Stimulated activated CD8-positive, alpha-beta memory T cell treated with anti-CD3 and anti-CD28 coated beads, Interleukin-12 subunit alpha, Interleukin-12 subunit beta, amount 100 ng/mL, for 24 hours (primary cell): ENCODE results near the gene FRMD4A.
"Not testable (repeated sequence)": the region's sequence is repeated elsewhere in the genome, so short reads cannot be mapped to it uniquely, and the experiment has no call there.

Experiments used
- DNase-seq: peaks from one replicate; pipeline ENCODE4 v3.0.0-alpha.2; 2020; ENCODE audit errors: extremely low read depth

Gene FRMD4A

DNA sequence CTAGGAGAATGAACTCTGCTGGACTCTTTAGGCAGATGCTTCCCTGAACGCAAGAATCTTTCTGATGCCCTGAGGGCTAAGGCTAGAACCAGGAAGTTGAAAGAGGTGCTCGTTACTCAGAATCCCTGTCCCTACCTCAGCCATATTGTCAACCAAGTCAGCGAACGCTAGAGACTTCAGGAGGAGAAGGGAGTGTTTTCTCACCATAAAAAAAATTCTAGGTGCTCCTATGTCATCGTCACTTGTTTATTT is 384.6 kb downstream of the FRMD4A start:
- no peak for DNase-seq

DNA sequence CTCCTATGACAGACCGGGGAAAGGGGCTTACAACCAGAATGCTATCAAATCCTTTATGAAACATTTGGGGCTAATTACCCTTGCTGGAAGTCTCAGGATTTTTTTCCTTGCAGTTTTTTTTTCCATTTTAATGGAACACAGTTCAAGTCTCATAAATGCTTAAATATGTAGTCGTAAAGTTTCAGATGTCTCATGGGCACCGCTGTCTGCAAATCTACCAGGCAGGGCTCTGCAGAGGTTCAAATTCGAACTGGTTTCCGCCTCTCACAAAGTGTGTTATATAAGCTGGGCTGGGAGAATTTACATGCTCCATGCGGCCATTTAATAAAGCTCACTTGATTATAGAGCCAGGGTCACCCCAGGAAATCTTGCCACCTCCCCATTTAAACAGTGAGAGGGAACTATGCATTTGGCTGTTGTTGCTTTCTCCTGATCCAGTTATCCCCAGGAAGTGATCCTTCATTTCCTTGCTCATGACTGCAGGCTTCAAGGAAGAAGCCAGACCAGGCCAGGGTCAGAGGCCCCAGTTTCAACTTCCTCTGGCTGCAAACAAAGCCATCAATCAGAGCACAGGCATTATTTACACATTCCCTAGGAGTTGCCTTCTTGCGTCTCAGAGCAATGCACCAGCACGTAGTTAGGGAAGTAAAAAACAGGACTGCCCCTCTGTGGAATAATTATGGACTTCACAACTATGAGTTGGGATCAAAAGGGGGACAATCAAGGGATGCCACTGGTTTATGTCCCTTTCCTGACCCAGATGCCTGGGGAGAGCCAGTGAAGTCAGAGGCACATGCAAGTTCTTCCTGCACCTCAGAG is 385.1 kb downstream of the FRMD4A start:
- DNase-seq: no peak

DNA sequence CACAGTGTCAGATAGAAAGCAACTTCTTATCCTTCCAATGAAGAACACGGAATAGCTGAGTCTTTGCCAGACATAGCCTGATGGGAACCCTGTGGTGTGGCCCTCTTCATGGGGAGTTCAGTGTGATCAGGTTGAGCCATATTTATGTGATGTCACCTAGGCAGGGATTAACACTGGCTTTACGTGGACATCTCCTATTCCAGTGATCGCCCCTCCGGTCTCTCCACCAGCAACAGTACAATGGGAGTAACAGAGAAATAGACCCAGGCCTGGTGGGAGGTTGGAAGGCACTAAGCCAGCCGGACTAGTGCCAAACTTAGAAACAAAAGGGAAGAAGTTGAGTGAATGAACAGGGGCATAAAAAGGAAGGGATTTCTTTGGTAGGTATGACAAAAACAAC is 385.9 kb downstream of the FRMD4A start:
- DNase-seq: no peak

DNA sequence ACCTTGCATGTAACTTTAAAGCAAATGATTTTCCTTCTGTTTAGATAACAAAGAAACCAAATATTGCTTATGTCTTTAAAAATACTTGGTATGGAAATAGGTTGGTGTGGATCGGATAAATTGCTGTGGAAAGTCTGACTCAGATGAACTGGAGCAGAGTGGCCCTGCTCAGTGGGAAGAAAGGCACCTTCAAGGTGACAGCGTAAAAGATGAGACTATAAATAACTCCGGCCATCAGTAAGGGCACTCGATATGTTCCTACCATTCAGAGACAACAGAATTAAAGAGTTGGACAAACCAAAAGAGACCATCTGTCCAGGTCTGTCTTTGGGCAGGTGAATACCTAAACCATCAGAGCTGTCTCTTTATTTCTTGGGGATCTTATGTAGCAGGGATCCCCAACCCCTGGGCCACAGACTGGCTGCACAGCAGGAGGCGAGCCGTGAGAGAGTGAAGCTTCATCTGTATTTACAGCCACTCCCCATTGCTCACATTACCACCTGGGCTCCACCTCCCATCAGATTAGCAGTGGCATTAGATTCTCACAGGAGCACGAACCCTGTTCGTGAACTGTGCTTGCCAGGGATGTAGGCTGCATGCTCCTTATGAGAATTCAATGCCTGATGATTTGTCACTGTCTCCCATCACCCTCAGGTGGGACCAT is 386.9 kb downstream of the FRMD4A start:
- DNase-seq: no peak

DNA sequence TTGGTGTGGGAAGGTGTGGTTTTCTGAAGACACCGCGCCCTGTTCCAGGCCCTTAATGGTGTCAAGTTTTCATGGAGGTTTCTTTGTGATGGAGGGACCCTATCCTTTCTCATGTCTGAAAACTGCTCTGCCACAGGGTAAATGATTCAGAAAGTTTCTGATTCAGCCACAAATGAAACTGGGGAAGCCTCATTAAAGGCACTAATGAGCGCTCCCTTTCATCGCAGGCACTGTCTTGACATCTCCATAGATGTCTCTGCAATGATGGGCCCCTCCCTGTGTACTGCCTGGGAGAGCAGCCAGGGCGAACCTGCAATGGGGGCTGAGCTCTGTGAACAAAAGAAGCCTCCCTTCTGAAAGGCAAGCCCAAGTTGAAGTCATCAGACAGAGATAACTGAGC is 388.7 kb downstream of the FRMD4A start:
- no peak for DNase-seq

DNA sequence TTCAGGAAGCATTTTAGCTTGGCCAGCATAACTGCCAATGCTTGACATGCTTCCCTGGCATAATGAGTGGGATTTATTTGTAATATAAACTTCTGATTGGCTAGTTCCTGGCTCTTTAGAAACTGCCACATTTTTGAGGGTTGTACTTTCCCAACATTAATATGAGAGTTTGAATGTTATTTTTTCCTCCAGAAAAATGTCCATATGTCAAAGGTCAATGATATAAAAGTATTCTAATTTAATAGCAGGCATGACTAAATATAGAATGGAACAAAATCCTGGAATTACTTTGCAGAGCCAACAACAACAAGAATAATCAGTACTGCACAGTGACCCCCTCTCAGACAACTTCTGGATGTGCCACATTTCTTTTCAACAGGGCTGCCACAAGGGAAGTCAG is 391.3 kb downstream of the FRMD4A start:
- no peak for DNase-seq

DNA sequence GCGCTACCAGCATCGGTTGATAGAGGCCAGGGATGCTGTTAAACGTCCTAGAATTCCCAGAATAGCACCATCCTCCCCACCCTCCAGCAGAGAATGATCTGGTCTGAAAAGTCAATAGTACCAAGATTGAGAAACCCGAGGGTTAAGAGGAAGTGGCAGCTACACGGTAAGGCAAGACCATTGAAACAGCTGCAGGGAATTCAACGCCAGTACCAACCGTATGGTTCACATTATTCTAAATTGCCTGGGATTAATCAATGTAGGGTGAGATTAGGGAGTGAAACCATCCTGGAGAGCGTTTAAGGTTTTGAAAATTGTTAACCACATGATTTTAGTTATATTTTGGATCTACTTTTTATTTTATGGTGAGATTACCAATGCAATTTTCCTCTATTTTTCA is 391.8 kb downstream of the FRMD4A start:
- DNase-seq: no peak

DNA sequence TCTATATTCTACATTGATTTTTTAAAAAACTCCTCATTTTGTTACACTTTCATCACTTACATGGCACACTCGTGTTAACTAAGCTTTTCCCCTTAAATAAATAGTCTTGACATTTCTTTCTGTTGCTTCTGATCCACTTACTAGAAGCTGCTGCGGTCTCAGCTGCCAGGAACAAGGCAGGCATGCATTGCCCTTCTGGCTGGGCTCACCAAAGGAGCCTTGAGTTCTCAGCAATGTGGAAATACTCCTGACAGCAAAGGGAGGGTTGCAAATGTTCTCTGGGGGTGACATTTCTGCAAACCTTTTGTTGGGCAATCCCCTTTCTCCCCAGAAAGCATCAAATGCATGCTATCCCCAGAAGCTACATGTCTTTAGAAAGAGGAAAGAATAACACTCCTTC is 393.9 kb downstream of the FRMD4A start:
- no peak for DNase-seq

DNA sequence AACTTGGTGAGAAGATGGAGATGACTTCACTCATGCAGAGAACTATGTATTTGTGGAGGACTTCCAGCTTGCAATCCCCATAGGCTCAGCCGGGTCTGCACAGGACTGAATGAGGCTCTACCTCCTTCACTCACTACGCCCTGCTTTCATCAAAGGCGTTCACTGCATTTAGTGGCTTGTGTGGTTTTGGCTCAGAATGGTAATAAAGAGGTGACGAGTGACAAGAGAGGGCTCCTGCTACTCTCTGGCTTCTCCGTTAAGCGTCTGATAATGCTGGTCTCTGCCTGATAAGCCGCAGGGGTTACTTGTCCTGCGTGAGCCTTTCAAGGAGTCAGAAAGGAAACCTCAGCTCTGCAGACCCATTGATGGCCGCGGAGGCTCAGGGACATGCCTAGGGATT is 400.6 kb downstream of the FRMD4A start:
- DNase-seq: no peak

DNA sequence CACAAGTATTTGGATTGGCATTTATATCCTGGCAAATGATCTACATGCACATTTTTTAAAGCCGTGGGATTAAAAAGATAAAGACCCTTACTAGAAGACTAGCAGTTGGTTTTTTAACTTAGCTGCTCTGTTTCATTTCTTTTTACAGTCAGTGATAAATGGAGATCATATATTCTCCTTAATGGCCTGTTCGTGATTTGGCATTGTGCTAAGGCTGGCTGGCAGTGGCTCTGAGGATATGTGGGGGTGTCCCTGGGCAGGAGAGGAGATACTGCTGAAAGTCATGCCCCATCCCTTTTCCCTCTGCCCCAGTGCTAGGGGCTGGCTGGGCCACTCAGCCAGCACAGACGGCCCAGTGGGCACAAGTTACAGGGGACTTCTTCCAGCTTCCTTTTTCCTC is 402.3 kb downstream of the FRMD4A start:
- no peak for DNase-seq

DNA sequence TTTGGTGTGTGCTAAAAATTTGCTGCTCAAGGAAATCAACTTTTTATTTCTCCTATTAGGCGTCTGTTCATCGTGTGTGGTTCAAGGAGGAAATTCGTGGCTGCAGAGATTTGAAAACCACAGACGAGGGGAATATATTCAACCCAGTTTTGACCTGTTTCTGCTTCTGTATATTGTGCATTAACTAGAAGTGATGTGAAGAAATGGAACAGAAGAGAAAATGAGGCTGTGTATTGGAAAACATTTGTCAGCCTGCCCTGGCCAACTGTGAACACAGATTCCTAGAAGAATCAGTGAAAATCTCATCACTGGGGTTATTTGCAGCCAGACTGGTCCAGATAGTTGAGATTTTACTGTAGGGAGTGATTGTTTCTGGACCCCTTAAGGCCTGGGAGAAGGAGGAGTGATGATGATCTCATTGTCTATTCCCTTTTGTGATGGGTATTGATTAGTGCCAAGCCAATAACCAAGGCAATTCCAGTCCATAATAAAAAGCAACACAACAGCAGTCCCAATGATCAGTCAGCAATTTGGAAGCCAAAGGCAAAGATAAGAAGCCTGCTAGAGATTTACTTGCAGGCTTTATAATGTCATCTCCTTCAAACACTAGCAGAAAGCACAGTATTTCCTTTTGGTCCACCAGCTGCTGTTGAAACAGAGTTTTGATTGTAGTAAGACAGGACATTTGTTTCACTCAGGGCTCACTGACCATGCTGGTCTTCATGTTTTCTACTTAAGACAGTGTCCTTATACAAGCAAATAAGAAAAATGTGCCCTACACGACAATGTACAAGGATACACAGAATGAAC is 404.5 kb downstream of the FRMD4A start:
- DNase-seq: no peak

DNA sequence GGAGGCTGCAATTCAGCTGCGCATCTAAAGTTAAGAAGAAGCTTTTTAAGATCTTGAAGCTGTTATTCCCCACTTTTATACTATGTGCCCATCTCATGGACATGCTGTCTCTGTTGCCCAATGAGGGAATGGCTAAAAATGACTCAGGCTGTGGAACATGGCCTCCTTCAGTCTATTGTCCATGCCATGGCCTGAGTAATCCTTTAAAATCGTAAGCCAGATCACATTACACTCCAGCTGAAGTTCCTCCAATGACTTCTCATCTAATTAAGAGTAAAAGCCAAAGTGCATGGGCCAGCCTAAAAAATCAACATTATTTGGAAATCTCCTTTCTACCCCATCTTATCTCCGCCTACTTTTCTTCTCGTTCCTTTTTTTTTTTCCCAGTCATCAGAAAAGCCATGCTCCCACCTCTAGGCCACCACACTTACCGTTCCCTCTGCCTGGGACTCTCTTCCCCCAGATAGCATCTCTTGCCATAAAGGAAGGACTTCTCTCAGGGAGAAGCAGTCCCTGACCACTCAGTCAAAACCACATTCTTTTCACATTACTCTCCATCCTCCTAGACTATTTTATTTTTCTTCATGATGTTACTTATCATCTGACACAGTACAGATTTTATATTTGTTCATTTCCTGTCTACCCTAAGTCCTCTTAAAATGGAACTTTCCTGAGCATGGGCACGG is 406.5 kb downstream of the FRMD4A start:
- DNase-seq: no peak

DNA sequence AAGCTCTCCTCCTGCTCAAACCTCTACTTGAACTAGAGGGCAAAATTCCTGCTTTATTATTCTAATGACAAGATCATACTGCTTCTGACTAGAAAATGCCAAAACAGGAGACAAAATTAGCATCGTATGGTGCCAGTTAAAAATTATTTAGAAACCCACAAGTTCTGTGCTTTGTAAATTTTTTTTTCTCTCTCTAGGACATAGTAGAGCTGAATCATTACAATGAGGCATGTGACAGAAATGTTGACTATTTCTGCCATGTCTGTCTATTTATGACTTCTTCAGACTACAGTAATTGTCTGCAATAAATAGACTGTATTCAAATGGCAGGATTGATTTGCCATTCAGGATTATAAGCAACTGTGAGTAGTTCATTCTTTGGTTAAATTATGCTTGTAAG is 408.1 kb downstream of the FRMD4A start:
- DNase-seq: no peak

DNA sequence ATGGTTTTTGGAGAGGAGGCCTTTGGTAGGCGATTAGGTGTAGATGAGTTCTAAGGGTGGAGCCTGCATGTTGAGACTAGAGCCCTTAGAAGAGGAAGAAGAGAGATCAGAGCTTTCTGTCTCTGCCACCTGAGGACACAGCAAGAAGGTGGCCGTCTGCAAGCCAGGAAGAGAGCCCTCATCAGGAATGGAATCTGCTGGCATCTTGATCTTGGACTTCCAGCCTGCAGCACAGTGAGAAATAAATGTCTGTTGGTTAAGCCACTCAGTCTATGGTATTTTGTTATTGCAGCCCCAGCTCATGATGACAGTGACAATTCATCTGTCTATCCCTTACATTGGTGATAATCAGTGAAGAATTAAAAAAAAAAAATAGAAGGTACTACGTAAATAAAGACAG is 408.8 kb downstream of the FRMD4A start:
- no peak for DNase-seq

DNA sequence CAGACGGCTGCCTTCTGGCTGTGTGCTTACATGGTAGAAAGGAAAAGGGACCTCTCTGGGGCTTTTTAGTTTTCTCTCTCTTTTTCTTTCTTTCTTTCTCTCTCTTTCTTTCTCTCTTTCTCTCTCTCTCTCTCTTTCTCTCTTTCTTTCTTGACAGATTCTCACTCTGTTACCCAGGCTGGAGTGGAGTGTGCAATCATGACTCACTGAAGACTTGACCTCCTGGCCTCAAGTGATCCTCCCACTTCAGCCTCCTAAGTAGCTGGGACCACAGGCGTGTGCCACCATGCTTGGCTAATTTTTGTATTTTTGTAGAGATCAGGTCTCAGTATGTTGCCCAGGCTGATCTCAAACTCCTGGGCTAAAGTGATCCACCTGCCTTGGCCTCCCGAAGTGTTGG is 409.6 kb downstream of the FRMD4A start:
- DNase-seq: not testable (repeated sequence)

DNA sequence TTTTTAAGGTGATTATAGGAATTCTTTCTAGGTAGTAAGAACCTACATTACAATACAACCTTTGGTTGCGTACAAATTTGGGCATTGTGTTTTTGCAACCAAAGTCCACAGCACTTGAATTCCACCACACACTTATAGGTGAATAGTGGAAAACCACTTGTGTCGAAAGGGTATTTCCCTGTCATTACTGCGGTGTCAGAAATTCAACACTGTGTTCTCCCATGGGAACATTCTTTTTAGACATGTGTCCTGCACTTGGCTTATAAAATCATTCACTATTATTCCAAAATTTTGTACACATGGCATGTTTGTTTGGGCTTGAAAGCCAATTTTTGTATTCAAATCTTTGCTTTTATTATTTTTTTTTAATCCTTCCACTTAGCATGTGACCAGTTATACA is 410.3 kb downstream of the FRMD4A start:
- DNase-seq: no peak

DNA sequence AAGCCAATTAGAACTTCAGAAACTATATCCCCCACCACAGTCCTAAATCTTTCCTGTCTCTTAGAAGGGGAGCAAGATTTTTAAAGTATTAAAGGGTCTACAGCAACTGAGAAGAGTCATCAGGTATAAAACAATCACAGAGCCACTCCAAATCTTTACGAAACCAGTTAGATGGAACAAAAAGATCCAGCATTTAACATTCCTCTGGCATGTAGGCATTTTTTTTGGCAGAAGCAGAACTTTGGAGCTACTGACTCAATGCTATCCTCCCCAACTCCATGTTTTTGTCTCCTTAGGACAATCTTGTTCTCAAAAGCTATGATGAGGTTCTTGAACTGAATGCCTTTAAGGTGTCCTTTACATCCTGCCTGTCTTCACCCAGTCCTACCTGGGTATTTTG is 410.7 kb downstream of the FRMD4A start:
- DNase-seq: no peak

DNA sequence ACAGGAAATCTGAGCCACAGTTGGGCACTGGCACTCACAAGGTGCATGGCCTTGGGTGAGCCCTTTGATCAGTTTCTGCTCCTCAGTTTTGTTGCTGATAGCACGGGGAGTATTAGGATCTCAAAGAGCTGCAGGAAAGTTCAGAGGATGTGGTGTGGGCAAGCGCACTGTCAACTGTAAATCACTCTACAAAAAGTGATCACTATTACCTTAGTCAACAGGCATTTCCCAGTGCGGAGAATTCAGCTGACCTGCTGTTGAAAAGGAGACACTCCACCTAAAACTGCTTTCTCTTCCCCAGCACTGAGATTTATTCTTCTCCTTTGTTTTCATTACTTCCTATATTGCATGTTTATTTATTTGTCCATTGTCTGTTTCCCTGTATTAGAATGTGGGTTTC is 412.9 kb downstream of the FRMD4A start:
- no peak for DNase-seq

DNA sequence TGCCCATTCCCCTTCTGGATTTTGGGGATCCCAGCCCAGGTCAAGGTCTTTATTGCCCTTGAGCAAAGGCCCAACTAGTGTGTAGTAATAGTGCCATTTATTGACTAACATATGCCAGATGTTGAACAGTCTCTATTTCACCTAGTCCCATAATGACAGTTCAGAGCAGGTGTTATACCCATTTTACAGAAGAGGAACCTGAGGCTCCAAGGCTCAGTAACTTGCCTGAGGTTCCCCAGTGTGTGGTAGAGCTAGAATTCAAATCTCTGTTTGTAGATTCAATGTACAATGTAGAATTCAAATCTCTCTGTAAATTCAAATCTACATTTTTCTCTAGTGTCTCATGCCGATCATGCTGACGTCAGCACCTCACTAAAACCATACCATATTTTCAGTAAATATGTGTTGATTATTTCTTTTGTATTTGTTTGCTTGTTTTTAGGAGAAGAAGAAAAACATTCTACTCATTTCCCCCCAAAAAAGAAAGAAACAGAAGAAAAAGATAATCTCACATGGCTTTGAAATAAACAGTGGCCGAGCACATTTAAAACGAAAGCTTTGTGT is 414.3 kb downstream of the FRMD4A start:
- DNase-seq: no peak

DNA sequence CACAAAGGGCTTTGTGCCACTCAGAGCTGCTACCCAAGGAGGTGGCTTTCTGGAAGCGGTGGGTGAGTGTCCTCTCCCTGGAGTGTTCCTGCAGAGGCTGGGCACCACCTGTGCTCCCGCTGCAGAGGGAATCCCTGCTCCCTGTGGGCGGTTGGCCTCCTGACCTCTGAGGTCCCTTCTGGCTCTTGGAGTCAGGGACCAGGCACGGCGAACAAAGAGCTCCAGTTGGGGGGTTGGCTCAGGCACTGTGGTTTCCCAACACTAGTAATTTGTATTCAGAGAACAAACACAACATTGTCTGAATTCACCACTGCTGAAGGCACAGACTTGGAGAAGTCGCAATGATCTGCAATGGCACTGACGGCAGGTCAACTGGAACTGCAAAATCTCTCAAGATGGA is 415.0 kb downstream of the FRMD4A start:
- DNase-seq: no peak

DNA sequence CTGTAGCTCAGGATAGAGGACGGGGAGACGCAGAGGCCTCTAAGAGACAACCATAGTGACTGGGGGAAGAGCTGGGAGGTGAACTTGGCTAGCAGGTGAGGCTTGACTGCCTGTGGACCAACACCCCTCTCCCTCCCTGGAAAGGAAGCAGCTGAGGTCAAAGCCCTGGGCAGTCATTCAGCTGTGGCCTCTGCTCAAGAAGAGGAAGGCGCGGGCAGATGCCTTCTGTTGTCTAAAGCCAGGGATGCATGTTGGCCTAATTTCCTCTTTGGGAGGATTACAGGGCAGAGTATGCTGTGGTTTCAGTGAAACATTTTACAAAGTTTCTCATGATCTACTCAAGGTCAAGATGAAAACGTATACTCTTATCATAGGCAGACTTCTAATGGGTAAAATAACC is 416.8 kb downstream of the FRMD4A start:
- DNase-seq: no peak

DNA sequence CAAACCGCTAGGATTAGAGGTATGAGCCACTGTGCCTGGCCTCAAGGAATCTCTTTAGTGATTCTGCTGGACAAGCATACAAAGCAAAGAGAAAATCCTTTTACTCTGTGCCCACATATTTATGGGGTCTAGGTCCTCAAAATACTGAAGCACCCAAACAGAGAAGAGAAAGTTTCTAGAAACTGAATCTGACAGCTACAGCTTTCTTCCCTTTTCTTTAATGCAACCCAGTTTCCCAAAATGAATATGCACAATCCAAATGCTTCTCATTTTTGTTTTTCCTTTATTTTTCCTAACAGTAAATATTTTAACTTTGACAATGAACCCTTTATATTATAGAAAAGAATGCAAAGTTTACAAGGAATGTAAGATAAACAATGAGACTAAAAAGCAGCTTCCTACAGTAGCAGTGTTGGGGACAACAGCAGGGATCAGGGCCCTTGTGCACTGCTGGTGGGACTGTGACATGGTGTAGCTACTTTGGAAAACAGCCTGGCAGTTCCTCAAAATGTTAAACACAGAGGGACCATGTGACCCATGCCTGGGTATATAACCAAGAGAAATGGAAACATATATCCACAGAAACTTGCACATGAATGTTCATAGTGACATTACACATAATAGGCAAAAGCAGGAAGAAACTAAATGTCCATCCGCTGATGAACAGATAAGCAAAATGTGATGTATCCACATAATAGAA is 418.8 kb downstream of the FRMD4A start:
- no peak for DNase-seq
